Hepatocyte (in vitro differentiated cells): ENCODE measurements around the gene ZNF536. TPM values are rescaled to one million over a fixed set of nuclear protein-coding genes. Genes with fewer than 3 reads are reported as not detected.

ENCODE experiments used
- DNase-seq: peaks from one replicate; pipeline ENCODE4 v3.0.0-alpha.2; 2016; ENCODE audit warnings: low spot score
- H2AFZ ChIP-seq: fragments of 200-600 bp; sonication (generic); 2 replicates; pipeline ENCODE4 v1.6.0; 2016; ENCODE audit warnings: antibody characterized with exemption, mild to moderate bottlenecking
- H3K27ac ChIP-seq: fragments of 200-600 bp; sonication (generic); 2 replicates; pipeline ENCODE4 v1.5.1; 2016; ENCODE audit warnings: mild to moderate bottlenecking
- H3K27me3 ChIP-seq: fragments of 200-600 bp; sonication (generic); 2 replicates; pipeline ENCODE4 v1.6.1; 2016
- H3K36me3 ChIP-seq: fragments of 200-600 bp; sonication (generic); replicated peaks from 2 replicates; pipeline ENCODE4 v1.5.1; 2016; ENCODE audit warnings: low read depth; ENCODE audit not compliant: insufficient read depth
- H3K4me1 ChIP-seq: fragments of 200-600 bp; sonication (generic); 2 replicates; pipeline ENCODE4 v1.5.1; 2016; ENCODE audit warnings: mild to moderate bottlenecking, moderate library complexity; ENCODE audit not compliant: insufficient read depth
- H3K4me2 ChIP-seq: fragments of 200-600 bp; sonication (generic); 2 replicates; pipeline ENCODE4 v1.6.0; 2016
- H3K4me3 ChIP-seq: fragments of 200-600 bp; sonication (generic); 2 replicates; pipeline ENCODE4 v1.5.1; 2016; ENCODE audit warnings: mild to moderate bottlenecking
- H3K79me2 ChIP-seq: fragments of 200-600 bp; sonication (generic); 2 replicates; pipeline ENCODE4 v1.6.0; 2017; ENCODE audit warnings: mild to moderate bottlenecking
- H3K9me2 ChIP-seq: fragments of 200-600 bp; sonication (generic); replicated peaks from 2 replicates; pipeline ENCODE4 v1.6.0; 2017; ENCODE audit warnings: mild to moderate bottlenecking; ENCODE audit not compliant: insufficient read depth
- H3K9me3 ChIP-seq: fragments of 200-600 bp; sonication (generic); 2 replicates; pipeline ENCODE4 v1.5.1; 2016; ENCODE audit warnings: low read depth, mild to moderate bottlenecking
- H4K20me1 ChIP-seq: fragments of 200-600 bp; sonication (generic); 2 replicates; pipeline ENCODE4 v1.6.0; 2016; ENCODE audit warnings: mild to moderate bottlenecking; ENCODE audit not compliant: insufficient read depth, poor library complexity, severe bottlenecking
- EZH2 ChIP-seq: fragments of 200-600 bp; sonication (generic); IDR thresholded peaks from 2 replicates; pipeline ENCODE4 v1.6.1; 2016; ENCODE audit warnings: antibody characterized with exemption, mild to moderate bottlenecking, borderline replicate concordance
- EZH2phosphoT487 ChIP-seq: fragments of 200-600 bp; sonication (generic); IDR thresholded peaks from one replicate; pipeline ENCODE4 v1.6.1; 2018; ENCODE audit warnings: antibody characterized with exemption, mild to moderate bottlenecking, low read depth, moderate library complexity; ENCODE audit not compliant: unreplicated experiment, severe bottlenecking
- WGBS: methylation state at CpG from one replicate; pipeline ENCODE4 v1.1.6; 2016; ENCODE audit warnings: low lambda C conversion rate; ENCODE audit errors: missing lambda C conversion rate; 5-methylcytosine and 5-hydroxymethylcytosine counted together
- polyA plus RNA-seq: library from polyadenylated mRNA; unstranded; fragments of >200 nt; fragmentation: Nextera tagmentation; extraction: Ambion mirVana; gene quantifications from 2 replicates; pipeline ENCODE4 v1.2.1, GENCODE V29; 2016
- total RNA-seq: library from RNA; depleted of rRNA; stranded (reverse); fragments of >200 nt; gene quantifications from 2 replicates; pipeline ENCODE4 v1.2.3, GENCODE V29; 2014
- TF ChIP-seq, protein P1 (sequence below): fragments of 200-600 bp; sonication (generic); IDR thresholded peaks from 2 replicates; pipeline ENCODE4 v1.5.1; 2016; ENCODE audit warnings: antibody characterized with exemption, mild to moderate bottlenecking; ENCODE audit not compliant: poor library complexity

The ZNF536 gene
- total and polyA plus RNA-seq, 2 experiments from 2014 or later, result 4.1 to 7.5 TPM

GRCh38 chr19:30452931-30453330 is 80.7 kb downstream of the ZNF536 start:
- Histone ChIP-seq H3K4me1 (peaks cover 4% of the 10 kb centered on the region), H3K4me2 (no peak overlapping the region), H2AFZ (no peak overlapping the region), H3K36me3 (no peaks in the 10 kb centered on the region), H4K20me1 (no peaks in the 10 kb centered on the region), H3K27ac (no peak overlapping the region), H3K4me3 (no peak overlapping the region), H3K27me3 (peaks cover 10% of the 10 kb centered on the region), H3K9me3 (no peaks in the 10 kb centered on the region), H3K79me2 (no peaks in the 10 kb centered on the region), H3K9me2 (no peaks in the 10 kb centered on the region)
- WGBS, result 87% methylated on average over 7 of the region's 7 CpGs
- TF ChIP-seq EZH2phosphoT487, result no peak
- TF ChIP-seq, protein P1, sequence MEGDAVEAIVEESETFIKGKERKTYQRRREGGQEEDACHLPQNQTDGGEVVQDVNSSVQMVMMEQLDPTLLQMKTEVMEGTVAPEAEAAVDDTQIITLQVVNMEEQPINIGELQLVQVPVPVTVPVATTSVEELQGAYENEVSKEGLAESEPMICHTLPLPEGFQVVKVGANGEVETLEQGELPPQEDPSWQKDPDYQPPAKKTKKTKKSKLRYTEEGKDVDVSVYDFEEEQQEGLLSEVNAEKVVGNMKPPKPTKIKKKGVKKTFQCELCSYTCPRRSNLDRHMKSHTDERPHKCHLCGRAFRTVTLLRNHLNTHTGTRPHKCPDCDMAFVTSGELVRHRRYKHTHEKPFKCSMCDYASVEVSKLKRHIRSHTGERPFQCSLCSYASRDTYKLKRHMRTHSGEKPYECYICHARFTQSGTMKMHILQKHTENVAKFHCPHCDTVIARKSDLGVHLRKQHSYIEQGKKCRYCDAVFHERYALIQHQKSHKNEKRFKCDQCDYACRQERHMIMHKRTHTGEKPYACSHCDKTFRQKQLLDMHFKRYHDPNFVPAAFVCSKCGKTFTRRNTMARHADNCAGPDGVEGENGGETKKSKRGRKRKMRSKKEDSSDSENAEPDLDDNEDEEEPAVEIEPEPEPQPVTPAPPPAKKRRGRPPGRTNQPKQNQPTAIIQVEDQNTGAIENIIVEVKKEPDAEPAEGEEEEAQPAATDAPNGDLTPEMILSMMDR, result no peak
- no peak for DNase-seq

- WGBS, result 92% methylated on average over 6 of the region's 6 CpGs
- Histone ChIP-seq H2AFZ (no peak overlapping the region), H3K4me3 (no peak overlapping the region), H3K4me1 (peaks cover 4% of the 10 kb centered on the region), H3K36me3 (no peaks in the 10 kb centered on the region), H3K4me2 (no peak overlapping the region), H3K27ac (no peak overlapping the region), H3K79me2 (no peaks in the 10 kb centered on the region), H3K9me3 (no peaks in the 10 kb centered on the region), H3K9me2 (no peaks in the 10 kb centered on the region), H3K27me3 (peaks cover 3% of the 10 kb centered on the region), H4K20me1 (no peaks in the 10 kb centered on the region)
- no peak for TF ChIP-seq EZH2
- no peak for TF ChIP-seq EZH2phosphoT487
- TF ChIP-seq, protein P1, result no peak
- DNase-seq, result no peak
These were observed 81.6 kb downstream of the ZNF536 start for GRCh38 chr19:30453743-30454142.

DNA sequence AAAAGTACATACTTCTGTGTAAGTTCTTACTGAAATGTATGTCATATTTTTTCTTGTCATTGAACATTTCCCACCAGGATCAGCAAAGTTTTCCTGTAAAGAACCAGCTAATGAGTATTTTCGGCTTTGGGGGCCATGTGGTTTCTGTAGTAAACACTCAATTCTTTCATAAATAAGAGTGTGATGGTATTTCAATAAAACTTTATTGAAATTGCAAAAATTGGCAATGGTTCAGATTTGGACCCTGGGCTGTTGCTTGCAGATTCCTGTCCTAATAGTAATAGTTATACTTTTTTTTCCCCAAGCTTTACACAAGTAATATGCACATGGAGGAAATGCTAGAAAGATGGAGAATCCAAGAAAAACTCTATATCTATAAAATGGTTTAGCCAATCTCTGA is 83.7 kb downstream of the ZNF536 start:
- Histone ChIP-seq H3K27me3 (no peaks in the 10 kb centered on the region), H3K27ac (no peak overlapping the region), H3K36me3 (no peaks in the 10 kb centered on the region), H3K9me2 (no peaks in the 10 kb centered on the region), H3K4me1 (peaks cover 2% of the 10 kb centered on the region), H3K4me2 (no peak overlapping the region), H3K79me2 (no peaks in the 10 kb centered on the region), H3K9me3 (no peaks in the 10 kb centered on the region), H2AFZ (no peak overlapping the region), H3K4me3 (no peak overlapping the region), H4K20me1 (no peaks in the 10 kb centered on the region)
- no peak for TF ChIP-seq EZH2phosphoT487
- no peak for TF ChIP-seq EZH2
- TF ChIP-seq, protein P1, result no peak
- 84% methylated on average over 1 of the region's 1 CpG for WGBS
- no peak for DNase-seq

GRCh38 chr19:30457484-30457883 is 85.3 kb downstream of the ZNF536 start:
- Histone ChIP-seq H3K27ac (no peak overlapping the region), H2AFZ (no peak overlapping the region), H4K20me1 (no peaks in the 10 kb centered on the region), H3K4me1 (no peaks in the 10 kb centered on the region), H3K9me2 (no peaks in the 10 kb centered on the region), H3K4me3 (no peak overlapping the region), H3K9me3 (no peaks in the 10 kb centered on the region), H3K79me2 (no peaks in the 10 kb centered on the region), H3K36me3 (no peaks in the 10 kb centered on the region), H3K27me3 (no peaks in the 10 kb centered on the region), H3K4me2 (no peak overlapping the region)
- DNase-seq, result no peak
- 77% methylated on average over 4 of the region's 4 CpGs for WGBS
- TF ChIP-seq, protein P1, result no peak
- TF ChIP-seq EZH2phosphoT487, result no peak
- TF ChIP-seq EZH2, result no peak
